ENCODE data around the gene GKN2.
A peak's percentile ranks its signal among the peaks of the same experiment; 100 is the strongest.

Gene GKN2

GRCh38 chr2:68952887-68953521 lies at the start of gene GKN2:
Gene GKN2 (minus strand): TSS chr2:68952893. CDS start chr2:68952861, 32 bp downstream.
- no peak within 1 kb of the TSS for H3K4me3 ChIP-seq (ENCODE audit: low read depth, low read length)

GRCh38 chr2:69001879-69002278 lies 49.2 kb upstream of the GKN2 start:
- H3K4me3 ChIP-seq (ENCODE audit: low read depth, low read length) = no peak overlapping the region
- no peak for DNase-seq (ENCODE audit: low read depth)

More at GRCh38 chr2:68952887-68953521, at the start of gene GKN2:
- DNase-seq (ENCODE audit: low read depth) = no peak

- no peak for DNase-seq (ENCODE audit: low read depth)
- H3K4me3 ChIP-seq (ENCODE audit: low read depth, low read length) = no peak overlapping the region
Measured at GRCh38 chr2:68997401-68997800, 44.7 kb upstream of the GKN2 start.

GRCh38 chr2:68995916-68996315 lies 43.2 kb upstream of the GKN2 start:
- DNase-seq (ENCODE audit: low read depth) = no peak
- no peak overlapping the region for H3K4me3 ChIP-seq (ENCODE audit: low read depth, low read length)

GRCh38 chr2:68994864-68995263 lies 42.2 kb upstream of the GKN2 start:
- peak; percentile 65 for DNase-seq (ENCODE audit: low read depth)
- no peak overlapping the region for H3K4me3 ChIP-seq (ENCODE audit: low read depth, low read length)

GRCh38 chr2:68993660-68994059 lies 41.0 kb upstream of the GKN2 start:
- no peak overlapping the region for H3K4me3 ChIP-seq (ENCODE audit: low read depth, low read length)
- no peak for DNase-seq (ENCODE audit: low read depth)

GRCh38 chr2:68992933-68993332 lies 40.2 kb upstream of the GKN2 start:
- no peak overlapping the region for H3K4me3 ChIP-seq (ENCODE audit: low read depth, low read length)
- DNase-seq (ENCODE audit: low read depth) = no peak

GRCh38 chr2:68992341-68992740 lies 39.6 kb upstream of the GKN2 start:
- no peak overlapping the region for H3K4me3 ChIP-seq (ENCODE audit: low read depth, low read length)
- DNase-seq (ENCODE audit: low read depth) = no peak

- H3K4me3 ChIP-seq (ENCODE audit: low read depth, low read length) = no peak overlapping the region
- no peak for DNase-seq (ENCODE audit: low read depth)
Measured at GRCh38 chr2:68989035-68989434, 36.3 kb upstream of the GKN2 start.

GRCh38 chr2:68987021-68987503 lies 34.4 kb upstream of the GKN2 start:
- H3K4me3 ChIP-seq (ENCODE audit: low read depth, low read length) = no peak overlapping the region
- DNase-seq (ENCODE audit: low read depth) = no peak

GRCh38 chr2:68980956-68981355 lies 28.3 kb upstream of the GKN2 start:
- no peak for DNase-seq (ENCODE audit: low read depth)
- H3K4me3 ChIP-seq (ENCODE audit: low read depth, low read length) = no peak overlapping the region

- H3K4me3 ChIP-seq (ENCODE audit: low read depth, low read length) = no peak overlapping the region
- DNase-seq (ENCODE audit: low read depth) = no peak
Measured at GRCh38 chr2:68978098-68978497, 25.4 kb upstream of the GKN2 start.

GRCh38 chr2:68977453-68977852 lies 24.8 kb upstream of the GKN2 start:
- no peak for DNase-seq (ENCODE audit: low read depth)

GRCh38 chr2:68975844-68976243 lies 23.2 kb upstream of the GKN2 start:
- no peak for DNase-seq (ENCODE audit: low read depth)
- H3K4me3 ChIP-seq (ENCODE audit: low read depth, low read length) = no peak overlapping the region

More at GRCh38 chr2:68977453-68977852, 24.8 kb upstream of the GKN2 start:
- no peak overlapping the region for H3K4me3 ChIP-seq (ENCODE audit: low read depth, low read length)

- H3K4me3 ChIP-seq (ENCODE audit: low read depth, low read length) = no peak overlapping the region
- peak; percentile 31 for DNase-seq (ENCODE audit: low read depth)
Measured at GRCh38 chr2:68974946-68975665, 22.4 kb upstream of the GKN2 start.

- DNase-seq (ENCODE audit: low read depth) = no peak
Measured at GRCh38 chr2:68974251-68974650, 21.6 kb upstream of the GKN2 start, which contains the start of gene GKN1. Gene GKN1 (plus strand): TSS chr2:68974636. CDS start chr2:68974678, 42 bp downstream.

GRCh38 chr2:68971591-68972231 lies 19.0 kb upstream of the GKN2 start:
- DNase-seq (ENCODE audit: low read depth) = peak; percentile 97
- H3K4me3 ChIP-seq (ENCODE audit: low read depth, low read length) = no peak overlapping the region

More at GRCh38 chr2:68974251-68974650, 21.6 kb upstream of the GKN2 start, which contains the start of gene GKN1:
- H3K4me3 ChIP-seq (ENCODE audit: low read depth, low read length) = no peak within 1 kb of the TSS

- H3K4me3 ChIP-seq (ENCODE audit: low read depth, low read length) = no peak overlapping the region
- DNase-seq (ENCODE audit: low read depth) = peak; percentile 50
Measured at GRCh38 chr2:68970566-68971265, 18.0 kb upstream of the GKN2 start.

- no peak for DNase-seq (ENCODE audit: low read depth)
- H3K4me3 ChIP-seq (ENCODE audit: low read depth, low read length) = no peak overlapping the region
Measured at GRCh38 chr2:68969736-68970490, 17.2 kb upstream of the GKN2 start.

Data from skeletal muscle cell (primary cell).